HG02852 (cell line): ENCODE data around the gene RTN4R.
"Not testable (repeated sequence)": the region's sequence is repeated elsewhere in the genome, so short reads cannot be mapped to it uniquely, and the experiment has no call there.

Source experiments
- ATAC-seq: cut with Tn5 transposase; IDR thresholded peaks from one replicate; pipeline ENCODE4 v1.9.1; 2021; ENCODE audit warnings: mild to moderate bottlenecking, moderate library complexity; ENCODE audit not compliant: unreplicated experiment

RTN4R gene

GRCh38 chr22:20268279-20269012, at the start of gene RTN4R:
RTN4R (minus strand) TSS chr22:20268318; CDS start chr22:20268092, 226 bp downstream.
- ATAC-seq = no peak

- not testable (repeated sequence) for ATAC-seq
Observed at GRCh38 chr22:20317402-20318042, 49.4 kb upstream of the RTN4R start.

DNA sequence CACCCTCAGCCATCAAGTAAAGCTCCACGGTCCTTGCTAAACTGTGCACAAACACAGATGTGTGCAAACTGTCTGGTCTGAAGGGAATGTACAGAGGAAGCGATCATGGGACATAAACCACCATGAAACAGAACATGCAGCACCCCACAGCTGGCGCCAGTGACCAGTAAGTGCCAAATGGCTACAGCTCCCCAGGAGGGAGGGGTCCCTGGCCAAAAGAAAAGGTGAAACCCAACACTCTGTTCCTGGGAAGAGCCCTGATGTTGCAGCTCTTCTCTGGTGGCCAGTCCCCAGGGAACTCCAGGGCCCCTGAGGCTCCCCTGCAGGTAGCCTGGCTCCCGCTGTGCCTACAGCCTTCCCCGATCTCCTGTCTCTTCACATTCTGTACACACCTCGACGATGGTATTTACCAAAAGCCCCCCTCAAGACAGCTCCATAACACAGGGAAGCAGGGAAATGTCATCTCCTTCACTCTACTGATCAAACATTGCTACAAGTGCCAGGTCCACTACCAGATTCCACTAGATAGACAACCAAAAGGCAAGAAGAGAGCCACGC, 48.8 kb upstream of the RTN4R start:
- ATAC-seq = no peak

GRCh38 chr22:20316217-20316843, 48.2 kb upstream of the RTN4R start:
- ATAC-seq = no peak

- no peak for ATAC-seq
Observed at GRCh38 chr22:20315337-20316216, 47.5 kb upstream of the RTN4R start.

DNA sequence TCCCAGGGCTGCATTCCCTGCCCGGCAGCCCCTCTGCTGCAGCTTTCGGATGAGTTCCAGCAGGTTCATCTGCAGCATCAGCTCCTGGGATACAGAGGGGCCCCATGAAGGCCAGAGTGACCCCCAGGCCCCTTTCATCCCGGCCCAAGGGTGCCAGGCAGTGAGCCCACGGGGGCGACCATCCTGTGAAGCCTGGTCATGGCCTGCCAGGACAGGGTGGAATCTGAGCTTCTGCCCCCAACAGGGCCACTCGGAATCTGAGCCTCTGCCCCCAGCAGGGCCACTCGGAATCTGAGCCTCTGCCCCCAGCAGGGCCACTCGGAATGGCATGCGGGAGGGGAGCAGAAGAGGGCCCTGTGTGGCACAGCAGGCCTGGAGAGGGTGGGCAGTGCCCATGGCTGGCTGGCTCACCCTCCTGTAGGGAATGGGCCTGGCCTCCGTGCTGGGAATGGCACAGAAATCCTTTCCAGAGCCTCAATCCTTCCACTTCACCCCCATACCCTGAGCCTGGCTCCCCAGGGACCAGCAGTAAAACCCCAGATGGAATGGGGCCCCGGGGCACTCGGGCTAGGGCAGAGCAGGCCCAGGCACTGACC, 46.7 kb upstream of the RTN4R start:
- not testable (repeated sequence) for ATAC-seq

- not testable (repeated sequence) for ATAC-seq
Observed at GRCh38 chr22:20314206-20314605, 46.1 kb upstream of the RTN4R start.

DNA sequence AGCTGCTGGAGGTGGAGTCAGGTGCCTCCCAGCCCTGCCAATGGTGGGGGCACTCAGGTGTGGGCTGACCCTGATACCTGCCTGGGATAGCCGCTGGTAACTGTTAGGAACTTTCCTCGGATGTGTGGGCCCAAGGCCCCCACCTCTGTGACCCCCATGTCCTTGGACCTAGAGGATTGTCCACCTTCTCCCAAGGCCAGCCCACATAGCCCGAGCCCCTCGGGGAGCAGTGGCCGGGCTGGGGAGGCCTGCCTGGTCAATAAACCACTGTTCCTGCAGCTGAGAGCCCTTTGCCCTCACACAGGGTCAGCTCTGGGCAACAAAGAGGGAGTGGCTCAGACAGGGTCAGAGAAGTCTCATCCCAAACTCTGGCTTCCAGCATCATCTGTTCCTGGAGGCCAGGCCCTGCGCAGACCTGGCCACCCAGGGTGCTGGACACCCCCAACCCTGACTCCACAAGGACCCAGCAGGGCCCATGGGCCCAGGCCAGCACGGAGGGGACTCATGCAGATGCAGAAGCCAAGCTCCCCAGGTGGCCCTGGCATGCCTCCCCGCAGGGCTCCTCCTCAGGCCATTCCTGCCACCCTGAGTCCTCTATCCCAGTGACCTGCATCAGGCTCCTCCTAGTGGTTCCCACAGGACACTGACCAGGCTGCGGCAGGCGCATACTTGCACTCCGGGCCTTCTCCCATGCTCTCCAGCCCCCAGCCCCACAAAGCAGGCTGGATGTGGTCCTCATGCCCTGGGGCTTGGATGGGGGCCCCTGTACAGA, 45.4 kb upstream of the RTN4R start:
- ATAC-seq = not testable (repeated sequence)

DNA sequence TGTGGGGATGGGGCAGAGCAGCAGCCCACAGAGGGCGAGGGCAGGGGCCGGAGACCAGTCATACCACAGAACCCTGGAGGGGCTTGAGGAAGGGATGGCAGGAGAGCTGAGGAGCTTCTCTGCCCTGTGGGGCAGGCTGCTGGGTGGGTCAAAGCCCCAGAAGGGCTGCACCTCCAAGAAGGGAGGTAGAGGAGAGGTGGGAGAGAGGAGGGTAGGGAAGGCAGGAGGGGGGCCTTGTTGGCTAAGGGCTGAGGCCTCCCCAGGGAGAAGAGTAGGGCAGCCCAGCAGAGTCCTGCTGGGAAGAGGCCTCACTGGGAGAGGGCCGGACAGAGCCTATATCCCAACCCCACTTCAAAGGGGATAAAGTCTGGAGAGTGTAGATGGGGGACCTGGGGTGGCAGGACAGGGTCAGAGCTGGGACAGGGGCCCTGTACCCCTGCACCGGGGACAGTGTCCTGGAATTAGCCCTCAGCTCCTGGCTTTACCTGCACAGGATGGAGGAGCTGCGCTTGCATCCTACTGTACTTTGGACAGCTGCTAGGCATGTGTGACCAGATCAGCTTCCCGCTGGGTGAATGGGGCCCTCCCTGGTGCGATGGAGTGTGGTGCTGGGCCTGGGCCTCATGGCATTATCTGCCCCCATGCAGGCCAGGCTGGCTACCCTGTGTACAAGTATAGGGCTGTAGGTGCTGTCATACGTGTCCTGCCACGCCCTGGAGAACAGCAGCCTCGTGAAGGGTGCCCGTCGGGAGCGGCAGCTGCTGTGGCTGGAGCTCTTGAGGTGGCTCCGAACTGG, 44.5 kb upstream of the RTN4R start:
- no peak for ATAC-seq

- not testable (repeated sequence) for ATAC-seq
Observed at GRCh38 chr22:20311249-20312062, 43.3 kb upstream of the RTN4R start.

GRCh38 chr22:20310773-20311172, 42.7 kb upstream of the RTN4R start:
- not testable (repeated sequence) for ATAC-seq

DNA sequence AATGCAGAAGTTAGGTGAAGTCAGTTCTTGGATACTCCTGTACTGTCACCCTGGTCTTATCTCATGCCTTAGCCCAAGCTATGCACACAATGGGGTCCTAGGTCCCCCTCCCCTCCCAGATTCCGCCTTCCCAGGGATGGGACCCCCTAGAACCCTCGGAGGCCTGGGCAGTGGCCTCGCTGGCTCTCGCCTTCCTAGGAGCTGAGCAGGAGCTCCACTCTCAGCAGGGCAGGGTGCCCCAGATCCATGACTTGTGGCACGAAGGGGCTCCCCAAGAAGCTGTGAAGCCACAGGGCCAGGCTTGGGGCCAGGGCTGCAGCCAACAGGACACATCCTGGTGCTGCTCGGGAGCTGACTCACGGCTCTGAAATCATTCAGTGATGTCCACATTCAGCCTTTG, 42.1 kb upstream of the RTN4R start:
- not testable (repeated sequence) for ATAC-seq

GRCh38 chr22:20308806-20309650, 40.9 kb upstream of the RTN4R start:
- not testable (repeated sequence) for ATAC-seq

- ATAC-seq = not testable (repeated sequence)
Observed at GRCh38 chr22:20307448-20308447, 39.6 kb upstream of the RTN4R start.

- ATAC-seq = not testable (repeated sequence)
Observed at GRCh38 chr22:20306646-20307447, 38.7 kb upstream of the RTN4R start.
